GM12865 (cell line): ENCODE measurements around the gene RASSF5.

Experiments used
- DNase-seq: peaks from one replicate; pipeline ENCODE4 v3.0.0; 2010; ENCODE audit warnings: low read depth
- H3K4me3 ChIP-seq: 2 replicates; pipeline ENCODE4 v1.5.1; 2011; ENCODE audit warnings: mild to moderate bottlenecking, low read depth, low read length, control low read depth
- TF ChIP-seq, protein P1 (sequence below): IDR thresholded peaks from 2 replicates; pipeline ENCODE4 v1.5.1; 2011; ENCODE audit warnings: low read length, control low read depth, low read depth, inconsistent platforms; ENCODE audit not compliant: insufficient read depth; ENCODE audit errors: missing control alignments

The RASSF5 gene

DNA sequence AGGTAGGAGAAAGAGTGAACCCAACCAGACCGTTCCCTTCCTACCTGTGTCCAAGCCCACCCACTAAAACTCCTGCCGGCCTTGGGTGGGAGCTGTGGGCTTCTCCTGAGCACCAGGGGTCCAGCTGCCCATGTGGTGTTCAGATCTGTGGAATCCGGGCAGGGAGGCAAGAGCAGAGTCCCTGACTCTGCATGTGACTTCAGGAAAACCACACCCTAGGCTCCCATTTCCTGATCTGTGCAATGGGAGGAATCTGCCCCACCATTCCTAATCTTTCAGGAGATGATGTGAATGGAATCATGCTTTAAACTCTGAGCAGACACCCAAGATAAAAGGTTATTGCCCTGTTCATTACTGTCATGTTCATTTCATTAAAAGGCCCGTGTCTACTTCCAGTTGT lies 77.4 kb downstream of the RASSF5 start:
- no peak overlapping the region for H3K4me3 ChIP-seq
- TF ChIP-seq, protein P1, sequence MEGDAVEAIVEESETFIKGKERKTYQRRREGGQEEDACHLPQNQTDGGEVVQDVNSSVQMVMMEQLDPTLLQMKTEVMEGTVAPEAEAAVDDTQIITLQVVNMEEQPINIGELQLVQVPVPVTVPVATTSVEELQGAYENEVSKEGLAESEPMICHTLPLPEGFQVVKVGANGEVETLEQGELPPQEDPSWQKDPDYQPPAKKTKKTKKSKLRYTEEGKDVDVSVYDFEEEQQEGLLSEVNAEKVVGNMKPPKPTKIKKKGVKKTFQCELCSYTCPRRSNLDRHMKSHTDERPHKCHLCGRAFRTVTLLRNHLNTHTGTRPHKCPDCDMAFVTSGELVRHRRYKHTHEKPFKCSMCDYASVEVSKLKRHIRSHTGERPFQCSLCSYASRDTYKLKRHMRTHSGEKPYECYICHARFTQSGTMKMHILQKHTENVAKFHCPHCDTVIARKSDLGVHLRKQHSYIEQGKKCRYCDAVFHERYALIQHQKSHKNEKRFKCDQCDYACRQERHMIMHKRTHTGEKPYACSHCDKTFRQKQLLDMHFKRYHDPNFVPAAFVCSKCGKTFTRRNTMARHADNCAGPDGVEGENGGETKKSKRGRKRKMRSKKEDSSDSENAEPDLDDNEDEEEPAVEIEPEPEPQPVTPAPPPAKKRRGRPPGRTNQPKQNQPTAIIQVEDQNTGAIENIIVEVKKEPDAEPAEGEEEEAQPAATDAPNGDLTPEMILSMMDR: no peak

DNA sequence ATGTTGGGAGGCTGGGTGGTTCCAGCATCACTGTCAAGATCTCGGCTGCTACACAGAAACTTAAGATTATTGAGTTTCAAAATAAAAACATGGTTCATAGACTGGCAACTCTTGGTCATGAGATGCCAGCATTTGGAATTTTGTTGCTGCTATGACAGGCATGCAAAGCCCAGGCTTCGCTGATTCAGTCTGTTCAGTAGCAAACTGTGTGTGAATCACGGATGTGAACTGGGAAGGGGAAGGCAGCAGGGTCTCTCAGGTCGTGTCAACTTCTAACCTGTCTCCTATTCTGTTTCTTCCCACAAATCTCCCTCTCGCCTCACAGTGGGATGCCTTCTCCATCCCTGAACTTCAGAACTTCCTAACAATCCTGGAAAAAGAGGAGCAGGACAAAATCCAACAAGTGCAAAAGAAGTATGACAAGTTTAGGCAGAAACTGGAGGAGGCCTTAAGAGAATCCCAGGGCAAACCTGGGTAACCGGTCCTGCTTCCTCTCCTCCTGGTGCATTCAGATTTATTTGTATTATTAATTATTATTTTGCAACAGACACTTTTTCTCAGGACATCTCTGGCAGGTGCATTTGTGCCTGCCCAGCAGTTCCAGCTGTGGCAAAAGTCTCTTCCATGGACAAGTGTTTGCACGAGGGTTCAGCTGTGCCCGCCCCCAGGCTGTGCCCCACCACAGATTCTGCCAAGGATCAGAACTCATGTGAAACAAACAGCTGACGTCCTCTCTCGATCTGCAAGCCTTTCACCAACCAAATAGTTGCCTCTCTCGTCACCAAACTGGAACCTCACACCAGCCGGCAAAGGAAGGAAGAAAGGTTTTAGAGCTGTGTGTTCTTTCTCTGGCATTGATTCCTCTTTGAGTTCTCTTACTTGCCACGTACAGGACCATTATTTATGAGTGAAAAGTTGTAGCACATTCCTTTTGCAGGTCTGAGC lies 79.4 kb downstream of the RASSF5 start:
- DNase-seq: no peak
- TF ChIP-seq, protein P1: no peak
- no peak overlapping the region for H3K4me3 ChIP-seq

More for the DNA sequence above, 77.4 kb downstream of the RASSF5 start:
- DNase-seq: no peak

DNA sequence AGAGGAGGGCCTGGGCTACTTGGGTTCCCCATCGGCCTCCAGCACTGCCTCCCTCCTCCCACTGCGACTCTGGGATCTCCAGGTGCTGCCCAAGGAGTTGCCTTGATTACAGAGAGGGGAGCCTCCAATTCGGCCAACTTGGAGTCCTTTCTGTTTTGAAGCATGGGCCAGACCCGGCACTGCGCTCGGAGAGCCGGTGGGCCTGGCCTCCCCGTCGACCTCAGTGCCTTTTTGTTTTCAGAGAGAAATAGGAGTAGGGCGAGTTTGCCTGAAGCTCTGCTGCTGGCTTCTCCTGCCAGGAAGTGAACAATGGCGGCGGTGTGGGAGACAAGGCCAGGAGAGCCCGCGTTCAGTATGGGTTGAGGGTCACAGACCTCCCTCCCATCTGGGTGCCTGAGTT lies 80.6 kb downstream of the RASSF5 start:
- TF ChIP-seq, protein P1: no peak
- no peak for DNase-seq
- no peak overlapping the region for H3K4me3 ChIP-seq

DNA sequence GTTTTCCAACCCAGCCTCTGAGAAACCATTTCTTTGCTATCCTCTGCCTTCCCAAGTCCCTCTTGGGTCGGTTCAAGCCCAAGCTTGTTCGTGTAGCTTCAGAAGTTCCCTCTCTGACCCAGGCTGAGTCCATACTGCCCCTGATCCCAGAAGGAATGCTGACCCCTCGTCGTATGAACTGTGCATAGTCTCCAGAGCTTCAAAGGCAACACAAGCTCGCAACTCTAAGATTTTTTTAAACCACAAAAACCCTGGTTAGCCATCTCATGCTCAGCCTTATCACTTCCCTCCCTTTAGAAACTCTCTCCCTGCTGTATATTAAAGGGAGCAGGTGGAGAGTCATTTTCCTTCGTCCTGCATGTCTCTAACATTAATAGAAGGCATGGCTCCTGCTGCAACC lies 81.2 kb downstream of the RASSF5 start:
- no peak overlapping the region for H3K4me3 ChIP-seq
- TF ChIP-seq, protein P1: no peak
- no peak for DNase-seq

DNA sequence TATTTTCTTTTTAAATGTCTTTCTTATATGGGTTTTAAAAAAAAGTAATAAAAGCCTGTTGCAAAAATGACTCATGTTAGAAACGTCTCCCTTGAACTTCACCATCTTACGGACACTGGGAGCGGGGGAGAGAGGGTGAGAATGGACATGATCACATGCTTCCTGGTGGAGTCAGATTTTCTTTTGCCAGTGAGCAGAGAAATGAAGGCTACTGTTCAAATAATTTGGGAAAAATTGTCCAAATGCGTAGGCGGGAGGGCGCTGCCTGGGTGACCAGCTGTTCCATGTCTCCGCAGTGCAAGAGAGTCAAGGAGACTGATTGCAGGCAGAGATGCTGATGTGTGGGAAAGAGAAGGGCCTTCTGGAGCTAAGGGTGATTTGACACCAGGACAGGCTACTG lies 81.9 kb downstream of the RASSF5 start:
- H3K4me3 ChIP-seq: no peak overlapping the region
- DNase-seq: no peak
- TF ChIP-seq, protein P1: no peak

DNA sequence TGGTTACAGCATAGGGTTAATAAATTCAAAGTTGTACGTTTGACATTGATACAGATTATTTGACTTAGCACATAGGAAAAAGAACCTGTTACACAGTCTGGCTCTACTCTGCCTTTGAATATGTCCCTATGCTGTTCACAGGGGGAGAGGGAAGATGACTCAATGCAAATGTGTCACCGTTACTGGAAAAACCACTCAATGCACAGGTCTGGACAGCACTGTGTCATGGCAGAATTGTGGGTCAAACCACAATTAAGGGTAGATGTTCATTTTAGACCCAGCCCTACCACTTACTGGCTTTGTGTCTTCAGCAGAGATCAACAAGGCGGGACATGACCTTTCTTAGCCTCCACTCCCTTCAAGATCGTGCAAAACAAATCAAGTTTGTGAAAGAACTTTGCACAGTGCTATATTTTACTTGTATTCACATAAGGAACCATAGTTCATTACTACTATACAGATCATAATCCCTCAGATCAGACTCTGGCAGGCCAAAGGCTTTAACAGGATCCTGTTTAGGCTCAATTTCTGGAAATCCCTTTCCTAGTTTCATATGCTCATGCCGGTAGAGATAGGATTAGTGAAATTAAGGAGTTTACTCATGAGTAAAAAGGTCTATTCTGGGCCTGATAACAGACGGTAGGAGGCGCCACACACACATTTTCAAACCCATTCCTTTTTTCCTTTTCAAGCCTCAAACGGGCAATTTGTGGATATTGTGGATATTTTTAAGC lies 82.9 kb downstream of the RASSF5 start:
- TF ChIP-seq, protein P1: peak; percentile 50
- no peak overlapping the region for H3K4me3 ChIP-seq
- peak; percentile 58 for DNase-seq
